ENCODE measurements around the gene PDGFA. TPM values are rescaled to one million over a fixed set of nuclear protein-coding genes. Genes with fewer than 3 reads are reported as not detected.

PDGFA gene
- total RNA-seq, 1 donor from 2014 or later: 0.85 TPM

GRCh38 chr7:480531-481218, 39.0 kb downstream of the PDGFA start:
- H3K36me3 Mint-ChIP-seq (ENCODE audit: low read depth, unreplicated experiment): peaks cover 11% of the 10 kb centered on the region
- H3K27ac Mint-ChIP-seq (ENCODE audit: unreplicated experiment): no peak overlapping the region
- no peak for DNase-seq (ENCODE audit: low spot score)
- H3K4me1 Mint-ChIP-seq (ENCODE audit: unreplicated experiment): no peaks in the 10 kb centered on the region
- no peak overlapping the region for H3K4me3 Mint-ChIP-seq (ENCODE audit: unreplicated experiment)
- H3K27me3 Mint-ChIP-seq (ENCODE audit: unreplicated experiment): peaks cover 9% of the 10 kb centered on the region
- H3K9me3 Mint-ChIP-seq (ENCODE audit: unreplicated experiment): peaks cover 4% of the 10 kb centered on the region
- TF ChIP-seq CTCF (IDR thresholded peaks at IDR 0.05; ENCODE audit: unreplicated experiment): no peak

- H3K4me3 Mint-ChIP-seq (ENCODE audit: unreplicated experiment): no peak overlapping the region
- no peak overlapping the region for H3K27ac Mint-ChIP-seq (ENCODE audit: unreplicated experiment)
- no peaks in the 10 kb centered on the region for H3K4me1 Mint-ChIP-seq (ENCODE audit: unreplicated experiment)
- no peak for TF ChIP-seq CTCF (IDR thresholded peaks at IDR 0.05; ENCODE audit: unreplicated experiment)
- peaks cover 11% of the 10 kb centered on the region for H3K36me3 Mint-ChIP-seq (ENCODE audit: low read depth, unreplicated experiment)
- H3K9me3 Mint-ChIP-seq (ENCODE audit: unreplicated experiment): peaks cover 4% of the 10 kb centered on the region
- H3K27me3 Mint-ChIP-seq (ENCODE audit: unreplicated experiment): peaks cover 10% of the 10 kb centered on the region
- DNase-seq (ENCODE audit: low spot score): no peak
Measured at GRCh38 chr7:479948-480499, 39.6 kb downstream of the PDGFA start.

GRCh38 chr7:479115-479947, 40.3 kb downstream of the PDGFA start:
- Mint-ChIP-seq H3K4me1 (ENCODE audit: unreplicated experiment) (peaks cover 2% of the 10 kb centered on the region), H3K36me3 (ENCODE audit: low read depth, unreplicated experiment) (peaks cover 11% of the 10 kb centered on the region), H3K27ac (ENCODE audit: unreplicated experiment) (no peak overlapping the region), H3K9me3 (ENCODE audit: unreplicated experiment) (peaks cover 4% of the 10 kb centered on the region), H3K27me3 (ENCODE audit: unreplicated experiment) (peaks cover 10% of the 10 kb centered on the region), H3K4me3 (ENCODE audit: unreplicated experiment) (no peak overlapping the region)
- no peak for DNase-seq (ENCODE audit: low spot score)
- TF ChIP-seq CTCF (IDR thresholded peaks at IDR 0.05; ENCODE audit: unreplicated experiment): no peak

GRCh38 chr7:477626-478220, 41.9 kb downstream of the PDGFA start:
- Mint-ChIP-seq H3K27me3 (ENCODE audit: unreplicated experiment) (peaks cover 12% of the 10 kb centered on the region), H3K4me3 (ENCODE audit: unreplicated experiment) (no peak overlapping the region), H3K4me1 (ENCODE audit: unreplicated experiment) (peaks cover 3% of the 10 kb centered on the region), H3K9me3 (ENCODE audit: unreplicated experiment) (peaks cover 4% of the 10 kb centered on the region), H3K27ac (ENCODE audit: unreplicated experiment) (no peak overlapping the region), H3K36me3 (ENCODE audit: low read depth, unreplicated experiment) (peaks cover 8% of the 10 kb centered on the region)
- DNase-seq (ENCODE audit: low spot score): no peak
- TF ChIP-seq CTCF (IDR thresholded peaks at IDR 0.05; ENCODE audit: unreplicated experiment): no peak

All from endothelial cell (in vitro differentiated cells).